Tibial nerve (tissue), 4 donors: ENCODE data around the gene PRSS37. TPM values are rescaled to one million over a fixed set of nuclear protein-coding genes. Genes with fewer than 3 reads are reported as not detected.

ENCODE experiments used
- DNase-seq, 2 donors: peaks; one replicate each; pipeline ENCODE4 v3.0.0-alpha.2; 2019; ENCODE audit warnings: low spot score in 2 of 2
- H3K27ac ChIP-seq, 4 donors: fragments of 200-600 bp; sonication (generic) in 3 of 4; one replicate each; pipeline ENCODE4 v1.5.1; 2017 to 2019; ENCODE audit warnings: mild to moderate bottlenecking in 1 of 4
- H3K27me3 ChIP-seq, 2 donors: fragments of 200-600 bp; sonication (generic) in 1 of 2; one replicate each; pipeline versions ENCODE4 v1.5.1 to v1.6.0; 2017 to 2019
- H3K36me3 ChIP-seq, 3 donors: fragments of 200-600 bp; sonication (generic); one replicate each; pipeline ENCODE4 v1.5.1; 2018 to 2019
- H3K4me1 ChIP-seq, 4 donors: fragments of 200-600 bp; sonication (generic) in 3 of 4; one replicate each; pipeline ENCODE4 v1.5.1; 2017 to 2019
- H3K4me3 ChIP-seq, 4 donors: fragments of 200-600 bp; sonication (generic) in 3 of 4; one replicate each; pipeline ENCODE4 v1.5.1; 2017 to 2019; ENCODE audit warnings: mild to moderate bottlenecking in 1 of 4, moderate library complexity in 1 of 4
- H3K9me3 ChIP-seq, 4 donors: fragments of 200-600 bp; sonication (generic) in 3 of 4; one replicate each; pipeline ENCODE4 v1.5.1; 2017 to 2019
- EP300 ChIP-seq, 2 donors: sonication (generic); formaldehyde crosslinking; IDR thresholded peaks; one replicate each; pipeline ENCODE4 v1.6.1; 2017; ENCODE audit warnings: antibody characterized with exemption in 2 of 2, mild to moderate bottlenecking in 1 of 2
- POLR2A ChIP-seq, 2 donors: fragments of 450-650 bp; IDR thresholded peaks; one replicate each; pipeline ENCODE4 v1.6.1; 2017; ENCODE audit warnings: antibody characterized with exemption in 2 of 2, mild to moderate bottlenecking in 2 of 2, moderate library complexity in 2 of 2
- WGBS, 2 donors: methylation state at CpG; one replicate each; pipeline ENCODE4 v1.1.5; 2018; 5-methylcytosine and 5-hydroxymethylcytosine counted together
- total RNA-seq, 4 donors: library from RNA; depleted of rRNA; stranded (reverse); fragments of >200 nt; gene quantifications; one replicate each; pipeline ENCODE4 v1.1.0, GENCODE V29; 2016
- TF ChIP-seq, protein P1 (sequence below), 5 experiments: fragments of 200-600 bp in 3 of 5; fragments of 450-650 bp in 2 of 5; sonication (generic) in 3 of 5; IDR thresholded peaks; one replicate each; pipeline ENCODE4 v1.5.1; 2016 to 2019; ENCODE audit warnings: antibody characterized with exemption in 5 of 5, mild to moderate bottlenecking in 3 of 5, moderate library complexity in 2 of 5

PRSS37 gene
- total RNA-seq, 4 donors from 2014 or later: not detected

DNA sequence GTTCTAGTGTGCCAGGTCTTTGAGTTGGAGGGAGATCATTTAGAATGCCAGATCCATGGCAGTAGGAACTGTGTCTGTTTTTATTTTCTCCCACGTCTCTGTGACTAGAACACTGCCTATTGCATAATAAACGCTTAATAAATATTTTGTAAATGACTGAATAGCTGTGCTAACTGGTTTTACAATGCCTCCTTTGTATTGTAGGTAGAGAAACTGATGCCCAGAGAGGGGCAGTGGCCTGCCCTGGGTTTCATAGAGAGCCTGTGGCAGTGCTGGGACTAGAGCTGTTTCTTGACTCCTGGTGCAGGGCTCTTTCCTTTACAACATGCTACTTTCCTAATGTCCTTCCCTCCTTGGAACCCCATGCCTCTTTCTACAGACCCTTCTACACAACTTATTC lies 48.8 kb downstream of the PRSS37 start:
- Histone ChIP-seq H3K36me3 (peaks cover 0 to 34% (median 0%) of the 10 kb centered on the region in 3 donors), H3K27ac (no peak overlapping the region), H3K4me3 (no peak overlapping the region), H3K9me3 (no peaks in the 10 kb centered on the region), H3K4me1 (no peaks in the 10 kb centered on the region), H3K27me3 (no peaks in the 10 kb centered on the region)
- TF ChIP-seq, protein P1, sequence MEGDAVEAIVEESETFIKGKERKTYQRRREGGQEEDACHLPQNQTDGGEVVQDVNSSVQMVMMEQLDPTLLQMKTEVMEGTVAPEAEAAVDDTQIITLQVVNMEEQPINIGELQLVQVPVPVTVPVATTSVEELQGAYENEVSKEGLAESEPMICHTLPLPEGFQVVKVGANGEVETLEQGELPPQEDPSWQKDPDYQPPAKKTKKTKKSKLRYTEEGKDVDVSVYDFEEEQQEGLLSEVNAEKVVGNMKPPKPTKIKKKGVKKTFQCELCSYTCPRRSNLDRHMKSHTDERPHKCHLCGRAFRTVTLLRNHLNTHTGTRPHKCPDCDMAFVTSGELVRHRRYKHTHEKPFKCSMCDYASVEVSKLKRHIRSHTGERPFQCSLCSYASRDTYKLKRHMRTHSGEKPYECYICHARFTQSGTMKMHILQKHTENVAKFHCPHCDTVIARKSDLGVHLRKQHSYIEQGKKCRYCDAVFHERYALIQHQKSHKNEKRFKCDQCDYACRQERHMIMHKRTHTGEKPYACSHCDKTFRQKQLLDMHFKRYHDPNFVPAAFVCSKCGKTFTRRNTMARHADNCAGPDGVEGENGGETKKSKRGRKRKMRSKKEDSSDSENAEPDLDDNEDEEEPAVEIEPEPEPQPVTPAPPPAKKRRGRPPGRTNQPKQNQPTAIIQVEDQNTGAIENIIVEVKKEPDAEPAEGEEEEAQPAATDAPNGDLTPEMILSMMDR (IDR thresholded peaks at IDR 0.05): no peak
- TF ChIP-seq POLR2A (IDR thresholded peaks at IDR 0.05): no peak
- no peak for TF ChIP-seq EP300 (IDR thresholded peaks at IDR 0.05)
- DNase-seq: no peak
- 40 to 66% methylated on average over 2 of the region's 2 CpGs for WGBS, 2 donors

DNA sequence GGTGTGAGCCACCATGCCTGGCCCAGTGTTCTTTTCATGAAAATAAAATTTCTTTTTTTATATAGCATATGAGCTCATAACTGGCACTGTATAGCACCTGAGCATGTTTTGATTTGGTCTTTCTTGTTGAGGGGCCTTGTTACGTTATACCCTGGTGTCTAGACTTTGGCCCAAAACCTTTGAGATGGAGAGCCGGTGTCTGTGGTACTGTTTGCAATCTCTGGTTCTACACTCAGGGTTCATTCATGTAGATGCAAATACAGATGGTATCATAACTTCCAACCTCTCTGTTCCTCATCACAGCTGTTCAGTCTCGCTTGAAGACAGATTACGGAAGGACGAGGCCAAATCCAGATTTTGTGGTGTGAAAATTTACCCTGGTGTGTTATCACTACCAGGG lies 51.4 kb downstream of the PRSS37 start, which contains the start of gene TAS2R5:
Gene TAS2R5, plus strand, starts transcription at position 301 of the 400 bp plus-strand sequence. CDS start 145 bp downstream, outside the sequence.
- H3K27me3 ChIP-seq: no peaks in the 10 kb centered on the region
- no peak for DNase-seq
- 78 to 86% methylated on average over 5 of the region's 5 CpGs for WGBS, 2 donors
- TF ChIP-seq POLR2A (IDR thresholded peaks at IDR 0.05): no peak
- TF ChIP-seq, protein P1 (IDR thresholded peaks at IDR 0.05): no peak
- TF ChIP-seq EP300 (IDR thresholded peaks at IDR 0.05): no peak
- no peaks in the 10 kb centered on the region for H3K9me3 ChIP-seq
- H3K4me1 ChIP-seq: no peaks in the 10 kb centered on the region
- no peak within 1 kb of the TSS for H3K4me3 ChIP-seq
- peaks cover 0 to 34% (median 0%) of the 10 kb centered on the region in 3 donors for H3K36me3 ChIP-seq
- H3K27ac ChIP-seq: no peak within 1 kb of the TSS

DNA sequence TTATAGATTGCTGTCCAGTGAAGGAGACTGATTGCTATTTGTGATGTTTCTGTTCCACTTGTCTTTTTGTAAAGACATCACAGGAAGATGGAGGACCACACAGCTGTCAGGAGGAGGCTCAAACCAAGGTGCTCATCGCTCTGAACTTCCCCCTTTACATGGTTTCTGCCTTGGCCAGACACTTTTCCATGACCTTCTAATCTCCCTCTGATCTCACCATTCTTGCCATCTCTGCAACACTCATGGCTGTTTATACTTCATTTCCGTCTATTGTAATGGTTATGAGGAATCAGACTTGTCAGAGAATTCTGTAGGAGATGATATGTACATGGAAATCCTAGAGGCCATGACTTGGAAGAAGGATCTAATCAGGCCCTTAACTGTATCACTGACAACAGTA lies 53.0 kb downstream of the PRSS37 start:
- Histone ChIP-seq H3K27me3 (no peaks in the 10 kb centered on the region), H3K4me3 (no peak overlapping the region), H3K27ac (no peak overlapping the region), H3K36me3 (peaks cover 0 to 31% (median 0%) of the 10 kb centered on the region in 3 donors), H3K4me1 (no peaks in the 10 kb centered on the region), H3K9me3 (no peaks in the 10 kb centered on the region)
- WGBS, 2 donors: 83 to 86% methylated on average over 2 of the region's 2 CpGs
- no peak for TF ChIP-seq EP300 (IDR thresholded peaks at IDR 0.05)
- no peak for TF ChIP-seq POLR2A (IDR thresholded peaks at IDR 0.05)
- TF ChIP-seq, protein P1 (IDR thresholded peaks at IDR 0.05): no peak
- DNase-seq: no peak

Other genes with a start within 250 kb of the PRSS37 start
- 10 to 100 TPM; 14.1 to 16.7 (median 15.5) TPM for gene DENND11, start 139.3 kb downstream of the PRSS37 start, total RNA-seq
- not detected for gene WEE2, start 133.1 kb downstream of the PRSS37 start, total RNA-seq
- gene SSBP1, start 103.1 kb downstream of the PRSS37 start, total RNA-seq: 10 to 100 TPM; 77.9 to 96.3 (median 87.0) TPM
- 1 to 10 TPM; 3.1 to 5.9 (median 4.4) TPM for gene TAS2R3, start 77.4 kb downstream of the PRSS37 start, total RNA-seq
- gene TAS2R4, start 64.8 kb downstream of the PRSS37 start, total RNA-seq: 1 to 10 TPM; 1.5 to 7.3 (median 4.5) TPM
- gene TAS2R5, start 51.3 kb downstream of the PRSS37 start, total RNA-seq: 1 to 10 TPM; 1.8 to 9.0 (median 5.2) TPM
- under 1 TPM in 1 of 4 donors, not detected in 3; 0.59 TPM for gene OR9A4, start 74.9 kb upstream of the PRSS37 start, total RNA-seq
- gene CLEC5A, start 105.5 kb upstream of the PRSS37 start, total RNA-seq: 10 to 100 TPM in 1 of 4 donors, 1 to 10 TPM in 3; 3.0 to 13.1 (median 3.7) TPM
- gene TAS2R38, start 132.3 kb upstream of the PRSS37 start, total RNA-seq: not detected
- gene MGAM, start 154.4 kb upstream of the PRSS37 start, total RNA-seq: under 1 TPM; 0.20 to 0.30 (median 0.21) TPM